GM23338 (cell line): ENCODE data around the gene MAD1L1. TPM values are rescaled to one million over a fixed set of nuclear protein-coding genes. Genes with fewer than 3 reads are reported as not detected.

Experiments
- ATAC-seq: fragments of 200-7000 bp; cut with Tn5 transposase; 3 replicates; pipeline ENCODE4 v1.9.1; 2020
- DNase-seq: peaks from one replicate; pipeline ENCODE4 v3.0.0-alpha.2; 2015; ENCODE audit warnings: low spot score
- H2AFZ ChIP-seq: fragments of 200-600 bp; sonication (generic); 2 replicates; pipeline ENCODE4 v1.8.0; 2016; ENCODE audit warnings: antibody characterized with exemption, mild to moderate bottlenecking, moderate library complexity
- H3F3A ChIP-seq: fragments of 200-600 bp; sonication (generic); replicated peaks from 2 replicates; pipeline ENCODE4 v1.8.0; 2017; ENCODE audit warnings: antibody characterized with exemption, mixed run types, low read depth
- H3K27ac ChIP-seq: fragments of 200-600 bp; sonication (generic); 2 replicates; pipeline ENCODE4 v1.6.1; 2016; ENCODE audit warnings: low read depth
- H3K27me3 ChIP-seq: fragments of 200-600 bp; sonication (generic); 2 replicates; pipeline ENCODE4 v1.8.0; 2016; ENCODE audit warnings: mild to moderate bottlenecking, mixed run types, moderate library complexity; ENCODE audit not compliant: insufficient read depth
- H3K36me3 ChIP-seq: fragments of 200-600 bp; sonication (generic); 2 replicates; pipeline ENCODE4 v1.8.0; 2016; ENCODE audit warnings: mild to moderate bottlenecking; ENCODE audit not compliant: insufficient read depth
- H3K4me1 ChIP-seq: fragments of 200-600 bp; sonication (generic); 2 replicates; pipeline ENCODE4 v1.8.0; 2016; ENCODE audit warnings: mild to moderate bottlenecking, moderate library complexity; ENCODE audit not compliant: insufficient read depth
- H3K4me2 ChIP-seq: fragments of 200-600 bp; sonication (generic); 2 replicates; pipeline ENCODE4 v1.7.1; 2017; ENCODE audit warnings: mixed run types
- H3K4me3 ChIP-seq: fragments of 200-600 bp; sonication (generic); 2 replicates; pipeline ENCODE4 v1.6.1; 2016; ENCODE audit warnings: mixed run types
- H3K79me2 ChIP-seq: fragments of 200-600 bp; sonication (generic); replicated peaks from 2 replicates; pipeline ENCODE4 v1.8.0; 2017; ENCODE audit warnings: mild to moderate bottlenecking; ENCODE audit not compliant: insufficient read depth
- H3K9me2 ChIP-seq: fragments of 200-600 bp; sonication (generic); 2 replicates; pipeline ENCODE4 v1.8.0; 2017; ENCODE audit not compliant: insufficient read depth
- H4K20me1 ChIP-seq: fragments of 200-600 bp; sonication (generic); replicated peaks from 2 replicates; pipeline ENCODE4 v1.8.0; 2017; ENCODE audit warnings: mild to moderate bottlenecking; ENCODE audit not compliant: insufficient read depth
- H3K27ac Mint-ChIP-seq: 2 replicates; pipeline ENCODE4 v1.8.0; 2020; ENCODE audit warnings: inconsistent platforms, mild to moderate bottlenecking, moderate library complexity, mixed read lengths
- H3K27me3 Mint-ChIP-seq: 3 replicates; pipeline ENCODE4 v1.8.0; 2022; ENCODE audit warnings: low read depth, mild to moderate bottlenecking, moderate library complexity, mixed read lengths, inconsistent platforms; ENCODE audit not compliant: insufficient read depth, poor library complexity
- H3K36me3 Mint-ChIP-seq: 3 replicates; pipeline ENCODE4 v1.8.0; 2021; ENCODE audit warnings: low read depth, mild to moderate bottlenecking, inconsistent platforms, moderate library complexity, mixed read lengths
- H3K4me1 Mint-ChIP-seq: 3 replicates; pipeline ENCODE4 v1.8.0; 2020; ENCODE audit warnings: mild to moderate bottlenecking, inconsistent platforms, mixed read lengths
- H3K4me3 Mint-ChIP-seq: 3 replicates; pipeline ENCODE4 v1.8.0; 2021; ENCODE audit warnings: moderate library complexity, mild to moderate bottlenecking, inconsistent platforms, mixed read lengths
- H3K9me3 Mint-ChIP-seq: 3 replicates; pipeline ENCODE4 v1.8.0; 2020; ENCODE audit warnings: moderate library complexity, mild to moderate bottlenecking, inconsistent platforms, mixed read lengths
- CTCF ChIP-seq, 2 experiments: fragments of 200-600 bp in 1 of 2; sonication (generic) in 1 of 2; conservative IDR thresholded peaks; 2 replicates each; pipeline versions ENCODE4 v1.5.1 to v1.6.1; 2016 to 2017; ENCODE audit warnings: antibody characterized with exemption in 2 of 2, low read depth in 2 of 2, mild to moderate bottlenecking in 2 of 2, moderate library complexity in 1 of 2
- POLR2AphosphoS5 ChIP-seq: IDR thresholded peaks from 2 replicates; pipeline ENCODE4 v1.6.1; 2016; ENCODE audit warnings: antibody characterized with exemption, low read depth
- STAT1 ChIP-seq: IDR thresholded peaks from one replicate; pipeline ENCODE4 v1.6.1; 2016; ENCODE audit warnings: antibody characterized with exemption; ENCODE audit not compliant: unreplicated experiment
- ZNF114 ChIP-seq: fragments of 250-450 bp; sonication (Bioruptor Pico); IDR thresholded peaks from 2 replicates; pipeline ENCODE4 v1.5.0; 2020; ENCODE audit warnings: mild to moderate bottlenecking, moderate library complexity
- ZNF331 ChIP-seq: fragments of 250-450 bp; sonication (Bioruptor Pico); IDR thresholded peaks from 2 replicates; pipeline ENCODE4 v1.5.0; 2020; ENCODE audit warnings: low read depth, mild to moderate bottlenecking, moderate library complexity
- ZNF462 ChIP-seq: fragments of 250-450 bp; sonication (Bioruptor Pico); IDR thresholded peaks from 2 replicates; pipeline ENCODE4 v1.5.0; 2020; ENCODE audit warnings: mild to moderate bottlenecking, moderate library complexity
- polyA plus RNA-seq: library from polyadenylated mRNA; unstranded; fragments of >200 nt; fragmentation: Nextera tagmentation; extraction: Ambion mirVana; gene quantifications from 2 replicates; pipeline ENCODE4 v1.2.1, GENCODE V29; 2016
- total RNA-seq: library from RNA; depleted of rRNA; stranded (reverse); fragments of >200 nt; shearing (Covaris generic); gene quantifications from 2 replicates; pipeline ENCODE4 v1.2.3, GENCODE V29; 2014

MAD1L1 gene
- total and polyA plus RNA-seq, 2 experiments from 2014 or later = 40.3 to 59.3 TPM

DNA sequence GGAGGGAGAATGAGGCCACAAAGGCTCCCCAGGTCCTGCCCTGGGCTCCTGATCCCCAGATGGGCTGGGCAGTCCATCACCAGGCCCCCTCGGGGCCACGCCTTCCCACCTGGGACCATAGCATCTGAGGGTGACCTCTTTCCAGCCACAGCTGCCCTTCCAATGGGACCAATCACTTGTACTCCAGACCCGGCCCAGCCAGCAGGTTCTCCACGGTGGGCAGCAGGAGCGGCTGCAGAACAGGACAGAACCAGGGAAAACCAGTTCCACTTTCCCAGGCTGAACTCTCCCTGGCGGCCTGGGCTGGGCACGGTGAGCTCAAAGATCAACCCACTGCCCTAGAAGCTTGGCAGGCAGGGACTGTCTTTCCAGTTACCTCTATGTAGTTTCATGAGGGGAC lies 257.6 kb downstream of the MAD1L1 start:
- no peak overlapping the region for H3K4me3 ChIP-seq
- TF ChIP-seq ZNF331 (CRISPR knock-in tag) (no peak), POLR2AphosphoS5 (no peak), STAT1 (no peak), ZNF114 (no peak), CTCF (conservative IDR thresholded peaks at IDR 0.05; ENCODE audit: low read depth in 2 of 2) (no peak)
- H3K27ac Mint-ChIP-seq = no peak overlapping the region

DNA sequence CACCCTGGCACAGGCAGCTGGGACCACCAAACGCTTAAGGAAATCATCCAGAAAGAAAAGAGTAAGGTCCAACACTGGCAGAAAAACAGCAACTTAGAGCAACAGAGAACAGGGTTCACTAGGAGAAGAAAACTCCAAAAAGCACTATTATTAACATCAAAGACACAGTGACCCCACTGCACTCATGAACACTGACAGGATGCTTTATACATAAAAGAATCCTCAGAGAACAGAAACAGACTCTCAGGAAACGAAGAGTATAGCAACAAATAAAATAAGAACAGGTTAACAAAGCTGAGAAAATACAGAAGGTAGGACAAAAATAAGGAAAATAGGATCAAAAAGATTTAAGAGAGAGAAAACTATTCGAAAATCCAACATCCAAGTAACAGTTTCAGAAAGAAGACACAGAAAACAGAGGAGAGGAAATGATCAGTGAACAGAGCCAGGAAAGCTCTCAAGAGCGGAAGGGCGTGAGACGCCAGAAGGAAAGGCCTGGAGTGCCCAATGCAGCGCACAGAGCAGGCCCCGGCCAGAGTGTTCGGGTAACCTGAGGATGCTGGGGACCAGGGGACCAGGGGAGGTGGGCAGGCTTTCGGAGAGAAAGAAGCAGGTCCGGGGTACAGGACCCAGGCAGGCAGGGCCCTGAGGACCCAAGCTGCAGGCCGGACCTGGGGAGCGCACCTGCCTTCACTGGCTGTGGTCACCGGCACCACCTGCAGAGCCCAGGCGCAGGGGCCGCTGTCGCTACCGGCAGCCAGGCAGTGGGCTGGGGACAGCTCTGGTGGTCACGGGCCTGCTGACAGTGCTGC lies 258.2 kb downstream of the MAD1L1 start:
- Mint-ChIP-seq H3K9me3 (peaks cover 20% of the 10 kb centered on the region), H3K4me3 (no peak overlapping the region; the same call in 2 of the 3 replicates), H3K27me3 (peaks cover 7% of the 10 kb centered on the region), H3K27ac (no peak overlapping the region), H3K36me3 (peaks cover 41% of the 10 kb centered on the region), H3K4me1 (no peaks in the 10 kb centered on the region)
- no peak overlapping the region for H3K4me3 ChIP-seq
- no peaks in the 10 kb centered on the region for H3K9me2 ChIP-seq
- H4K20me1 ChIP-seq = no peaks in the 10 kb centered on the region
- no peaks in the 10 kb centered on the region for H3K27me3 ChIP-seq
- no peak for TF ChIP-seq ZNF114
- no peak for TF ChIP-seq ZNF462 (CRISPR knock-in tag)
- H2AFZ ChIP-seq = no peak overlapping the region
- H3K4me2 ChIP-seq = no peak overlapping the region
- H3K36me3 ChIP-seq = no peaks in the 10 kb centered on the region
- no peaks in the 10 kb centered on the region for H3K4me1 ChIP-seq
- no peaks in the 10 kb centered on the region for H3F3A ChIP-seq
- no peaks in the 10 kb centered on the region for H3K79me2 ChIP-seq
- ATAC-seq (no peak), DNase-seq (no peak)
- no peak overlapping the region for H3K27ac ChIP-seq

More for the DNA sequence above, 257.6 kb downstream of the MAD1L1 start:
- H3K79me2 ChIP-seq = no peaks in the 10 kb centered on the region
- no peaks in the 10 kb centered on the region for H3F3A ChIP-seq
- no peaks in the 10 kb centered on the region for H3K27me3 ChIP-seq
- H3K27ac ChIP-seq = no peak overlapping the region
- Mint-ChIP-seq H3K36me3 (peaks cover 41% of the 10 kb centered on the region), H3K9me3 (peaks cover 20% of the 10 kb centered on the region), H3K4me3 (no peak overlapping the region), H3K4me1 (no peaks in the 10 kb centered on the region), H3K27me3 (peaks cover 7% of the 10 kb centered on the region)
- no peaks in the 10 kb centered on the region for H3K4me1 ChIP-seq
- H4K20me1 ChIP-seq = no peaks in the 10 kb centered on the region
- no peaks in the 10 kb centered on the region for H3K9me2 ChIP-seq
- H3K36me3 ChIP-seq = no peaks in the 10 kb centered on the region
- DNase-seq = no peak
- H3K4me2 ChIP-seq = no peak overlapping the region
- no peak overlapping the region for H2AFZ ChIP-seq
- no peak for ATAC-seq
